H1 (cell line): ENCODE results near the gene DPH5. TPM values are rescaled to one million over a fixed set of nuclear protein-coding genes. Genes with fewer than 3 reads are reported as not detected.

ENCODE experiments used
- CTCF ChIA-PET: fragments of 300-600 bp; sonication (Branson Sonifier 250); formaldehyde crosslinking; loops from one replicate; lab custom pipeline; 2021; ENCODE audit not compliant: partially characterized antibody; lab: Charles Lee
- POLR2A ChIA-PET: fragments of 300-600 bp; sonication (Branson Sonifier 250); formaldehyde crosslinking; loops from one replicate; lab custom pipeline; 2021; ENCODE audit warnings: inconsistent platforms; ENCODE audit not compliant: partially characterized antibody; lab: Charles Lee
- DNase-seq, 2 experiments: peaks; one replicate each; pipeline versions ENCODE4 v3.0.0 to v3.0.0-alpha.2; 2010 to 2022; ENCODE audit warnings: low spot score in 2 of 2, low read depth in 1 of 2, mixed read lengths in 1 of 2
- FAIRE-seq: peaks from 2 replicates; lab custom pipeline; 2011; peaks lifted over from hg19 to GRCh38; lab: Jason Lieb, UNC
- H2AFZ ChIP-seq: 2 replicates; pipeline ENCODE4 v1.8.1; 2012; ENCODE audit warnings: low read length, inconsistent platforms
- H2AK5ac ChIP-seq: 2 replicates; pipeline ENCODE4 v1.6.1; 2013; ENCODE audit warnings: low read depth, low read length
- H2BK120ac ChIP-seq: replicated peaks from 2 replicates; pipeline ENCODE3; 2013; ENCODE audit warnings: low read depth, low read length, inconsistent platforms
- H2BK12ac ChIP-seq: 2 replicates; pipeline ENCODE4 v1.6.1; 2013; ENCODE audit warnings: low read depth, low read length
- H2BK15ac ChIP-seq: 2 replicates; pipeline ENCODE4 v1.6.1; 2013; ENCODE audit warnings: low read length
- H2BK20ac ChIP-seq: 2 replicates; pipeline ENCODE4 v1.6.1; 2013; ENCODE audit warnings: low read length
- H2BK5ac ChIP-seq: 2 replicates; pipeline ENCODE4 v1.6.1; 2013; ENCODE audit warnings: low read depth, low read length
- H3K14ac ChIP-seq: 2 replicates; pipeline ENCODE4 v1.6.1; 2013; ENCODE audit warnings: inconsistent platforms; ENCODE audit not compliant: insufficient read length
- H3K18ac ChIP-seq: 2 replicates; pipeline ENCODE4 v1.6.1; 2013; ENCODE audit warnings: low read length; ENCODE audit errors: extremely low read depth
- H3K23ac ChIP-seq: 2 replicates; pipeline ENCODE4 v1.6.1; 2013; ENCODE audit warnings: inconsistent platforms; ENCODE audit not compliant: insufficient read length
- H3K23me2 ChIP-seq: 2 replicates; pipeline ENCODE4 v1.6.1; 2013; ENCODE audit warnings: low read depth, low read length
- H3K27ac ChIP-seq: 2 replicates; pipeline ENCODE4 v1.6.1; 2011; ENCODE audit warnings: low read depth, low read length, inconsistent platforms
- H3K27me3 ChIP-seq, 4 experiments: replicated peaks in 1 of 4; 1 replicate in 1 of 4; 2 replicates in 3 of 4; pipeline versions ENCODE4 v1.6.1 to v1.8.1; 2011 to 2013; ENCODE audit warnings: low read length in 3 of 4, mild to moderate bottlenecking in 3 of 4, inconsistent platforms in 2 of 4, mixed read lengths in 2 of 4, moderate library complexity in 1 of 4; ENCODE audit not compliant: control insufficient read depth in 3 of 4, insufficient read depth in 3 of 4; ENCODE audit errors: extremely low read depth in 1 of 4
- H3K36me3 ChIP-seq, 4 experiments: 2 replicates each; pipeline versions ENCODE4 v1.6.1 to v1.8.1; 2011 to 2013; ENCODE audit warnings: mild to moderate bottlenecking in 4 of 4, low read length in 3 of 4, moderate library complexity in 2 of 4, control low read depth in 1 of 4, inconsistent platforms in 1 of 4; ENCODE audit not compliant: insufficient read depth in 4 of 4, control insufficient read depth in 2 of 4
- H3K4ac ChIP-seq: replicated peaks from 2 replicates; pipeline ENCODE3; 2013; ENCODE audit warnings: low read length, low read depth, mixed read lengths, inconsistent platforms; ENCODE audit not compliant: insufficient read length
- H3K4me1 ChIP-seq, 4 experiments: replicated peaks in 1 of 4; 1 replicate in 1 of 4; 2 replicates in 3 of 4; pipeline versions ENCODE4 v1.6.1 to v1.8.1; 2011 to 2013; ENCODE audit warnings: low read length in 3 of 4, inconsistent platforms in 2 of 4, mixed read lengths in 1 of 4; ENCODE audit not compliant: insufficient read depth in 4 of 4, control insufficient read depth in 3 of 4
- H3K4me2 ChIP-seq, 2 experiments: 2 replicates each; pipeline versions ENCODE4 v1.6.1 to v1.8.1; 2011 to 2013; ENCODE audit warnings: low read depth in 2 of 2, low read length in 2 of 2, control low read depth in 1 of 2, inconsistent platforms in 1 of 2, mild to moderate bottlenecking in 1 of 2; ENCODE audit not compliant: insufficient read depth in 1 of 2
- H3K4me3 ChIP-seq, 4 experiments: fragments of 200-600, 300-600 bp in 1 of 4; sonication (generic), shearing (Covaris generic), sonication (Bioruptor Twin) in 1 of 4; 2 replicates each; pipeline versions ENCODE4 v1.5.1 to v1.8.1; 2011 to 2016; ENCODE audit warnings: low read length in 4 of 4, low read depth in 3 of 4, control low read depth in 2 of 4, inconsistent platforms in 2 of 4, mild to moderate bottlenecking in 2 of 4, mixed read lengths in 1 of 4, moderate library complexity in 1 of 4; ENCODE audit not compliant: insufficient read depth in 2 of 4; ENCODE audit errors: extremely low read depth in 1 of 4
- H3K56ac ChIP-seq: replicated peaks from 2 replicates; pipeline ENCODE3; 2013; ENCODE audit warnings: low read depth, mild to moderate bottlenecking, mixed read lengths, low read length, inconsistent platforms; ENCODE audit not compliant: insufficient read length
- H3K79me1 ChIP-seq: 2 replicates; pipeline ENCODE4 v1.6.1; 2013; ENCODE audit warnings: low read depth, low read length, control low read depth
- H3K79me2 ChIP-seq, 2 experiments: 2 replicates each; pipeline versions ENCODE4 v1.6.1 to v1.8.1; 2012 to 2013; ENCODE audit warnings: low read length in 2 of 2, mild to moderate bottlenecking in 2 of 2, inconsistent platforms in 1 of 2; ENCODE audit not compliant: insufficient read depth in 2 of 2, control insufficient read depth in 1 of 2
- H3K9ac ChIP-seq, 4 experiments: replicated peaks in 1 of 4; 1 replicate in 1 of 4; 2 replicates in 3 of 4; pipeline versions ENCODE4 v1.6.1 to v1.8.1; 2011 to 2013; ENCODE audit warnings: low read depth in 3 of 4, low read length in 3 of 4, control low read depth in 2 of 4, mild to moderate bottlenecking in 2 of 4, moderate library complexity in 2 of 4, inconsistent platforms in 1 of 4; ENCODE audit errors: extremely low read depth in 1 of 4
- H3K9me3 ChIP-seq, 2 experiments: 2 replicates each; pipeline versions ENCODE4 v1.6.1 to v1.8.1; 2012 to 2013; ENCODE audit warnings: mild to moderate bottlenecking in 2 of 2, moderate library complexity in 2 of 2, control low read depth in 1 of 2, inconsistent platforms in 1 of 2, low read depth in 1 of 2, low read length in 1 of 2, mixed read lengths in 1 of 2; ENCODE audit not compliant: insufficient read depth in 2 of 2
- H4K20me1 ChIP-seq, 2 experiments: replicated peaks in 1 of 2; 2 replicates each; pipeline versions ENCODE3 to v1.8.1; 2011 to 2013; ENCODE audit warnings: inconsistent platforms in 2 of 2, low read length in 2 of 2, mild to moderate bottlenecking in 1 of 2; ENCODE audit not compliant: insufficient read depth in 2 of 2, control insufficient read depth in 1 of 2
- H4K5ac ChIP-seq: 2 replicates; pipeline ENCODE4 v1.6.1; 2013; ENCODE audit warnings: low read length, low read depth, mixed read lengths, inconsistent platforms; ENCODE audit not compliant: insufficient read length
- H4K8ac ChIP-seq: 2 replicates; pipeline ENCODE4 v1.8.0; 2013; ENCODE audit warnings: mild to moderate bottlenecking, moderate library complexity, low read length, inconsistent platforms; ENCODE audit not compliant: insufficient read depth; ENCODE audit errors: extremely low read depth
- H4K91ac ChIP-seq: replicated peaks from 2 replicates; pipeline ENCODE3; 2013; ENCODE audit warnings: low read length, mixed read lengths, inconsistent platforms; ENCODE audit not compliant: insufficient read length
- ATF3 ChIP-seq: IDR thresholded peaks from 2 replicates; pipeline ENCODE4 v1.6.1; 2011; ENCODE audit warnings: low read depth, mild to moderate bottlenecking, low read length; ENCODE audit not compliant: insufficient read depth
- BCL11A ChIP-seq, 2 experiments: IDR thresholded peaks; one replicate each; pipeline ENCODE4 v1.6.1; 2011; ENCODE audit warnings: low read depth in 2 of 2, low read length in 2 of 2, mild to moderate bottlenecking in 2 of 2
- CTBP2 ChIP-seq: IDR thresholded peaks from 2 replicates; pipeline ENCODE4 v1.7.0; 2011; ENCODE audit warnings: borderline replicate concordance, mild to moderate bottlenecking, moderate library complexity, mixed read lengths, low read length; ENCODE audit not compliant: insufficient read depth, insufficient read length
- EGR1 ChIP-seq: IDR thresholded peaks from 2 replicates; pipeline ENCODE4 v1.6.1; 2011; ENCODE audit warnings: low read depth, low read length, borderline replicate concordance
- EP300 ChIP-seq, 2 experiments: IDR thresholded peaks; 1 replicate in 1 of 2; 2 replicates in 1 of 2; pipeline ENCODE4 v1.6.1; 2011 to 2012; ENCODE audit warnings: low read depth in 2 of 2, low read length in 2 of 2, mild to moderate bottlenecking in 2 of 2, borderline replicate concordance in 1 of 2, inconsistent platforms in 1 of 2, moderate library complexity in 1 of 2
- JUN ChIP-seq: IDR thresholded peaks from 2 replicates; pipeline ENCODE4 v1.6.1; 2011; ENCODE audit warnings: low read depth, mild to moderate bottlenecking, improper control_type of control experiment, low read length
- KDM1A ChIP-seq: fragments of 200-600, 300-600 bp; sonication (generic); IDR thresholded peaks from 2 replicates; pipeline ENCODE4 v1.7.1; 2016; ENCODE audit warnings: mild to moderate bottlenecking, low read length, borderline replicate concordance
- USF2 ChIP-seq: IDR thresholded peaks from 2 replicates; pipeline ENCODE4 v1.6.1; 2011; ENCODE audit warnings: low read length, improper control_type of control experiment
- ZNF274 ChIP-seq: IDR thresholded peaks from 2 replicates; pipeline ENCODE4 v1.7.0; 2012; ENCODE audit warnings: low read length, borderline replicate concordance; ENCODE audit errors: extremely low read depth
- polyA plus RNA-seq, 7 experiments: library from polyadenylated mRNA; depleted of rRNA in 3 of 7; stranded (reverse) in 5 of 7; unstranded in 2 of 7; fragments of >200 nt in 5 of 7; fragments of 200-250 nt in 2 of 7; gene quantifications; 1 replicate in 5 of 7; 2 replicates in 1 of 7; 4 replicates in 1 of 7; pipeline versions ENCODE4 v1.2.1 to v1.2.3, GENCODE V29; 2011 to 2013; ENCODE audit warnings: missing spikeins in 2 of 7, mixed read lengths in 2 of 7
- total RNA-seq: library from RNA; stranded (reverse); fragmentation: NEBNext Ultra II Directional; extraction: Animal tissue kit (Norgen Biotek cat#: 25700); gene quantifications from 2 replicates; pipeline ENCODE4 v1.2.1, GENCODE V29; 2021

The DPH5 gene
- total and polyA plus RNA-seq, 2 of the 8 experiments (the other 6 are each of a cell fraction or from before 2014, with no cell fraction given): 67.7 to 106 TPM

GRCh38 chr1:101044259-101044658 is 18.7 kb upstream of the DPH5 start:
- Histone ChIP-seq H4K91ac (no peak overlapping the region), H3K9ac (no peak overlapping the region), H3K9me3 (peaks cover 14 to 24% of the 10 kb centered on the region in 2 experiments), H4K5ac (no peak overlapping the region), H2BK12ac (no peak overlapping the region), H3K4me2 (no peak overlapping the region), H3K56ac (no peak overlapping the region), H3K79me1 (no peaks in the 10 kb centered on the region; the same call in 1 of the 2 replicates), H3K36me3 (peaks cover 0 to 20% (median 7%) of the 10 kb centered on the region in 4 experiments; a peak in 2 of 8 replicates), H3K27ac (no peak overlapping the region), H2BK15ac (no peak overlapping the region), H3K27me3 (no peaks in the 10 kb centered on the region), H3K14ac (no peak overlapping the region), H3K18ac (no peak overlapping the region), H2BK20ac (no peak overlapping the region), H4K20me1 (no peaks in the 10 kb centered on the region), H2AK5ac (no peak overlapping the region), H4K8ac (no peak overlapping the region), H3K23me2 (no peaks in the 10 kb centered on the region; the same call in 1 of the 2 replicates), H3K23ac (no peak overlapping the region), H3K4me1 (no peaks in the 10 kb centered on the region), H3K4me3 (no peak overlapping the region), H3K4ac (no peak overlapping the region), H2BK120ac (no peak overlapping the region), H3K79me2 (no peaks in the 10 kb centered on the region), H2BK5ac (no peak overlapping the region), H2AFZ (no peak overlapping the region)
- ChIA-PET POLR2A (no interaction called here), CTCF (interaction anchor here (1.4 to 1.7 kb wide), 2 partner anchors 11 to 242 kb away, joined by 4 to 5 read pairs; no protein-coding TSS in a partner anchor)
- TF ChIP-seq EP300 (IDR thresholded peaks at IDR 0.05; ENCODE audit: borderline replicate concordance in 1 of 2, low read depth in 2 of 2, low read length in 2 of 2) (no peak), KDM1A (no peak), ATF3 (no peak), CTBP2 (no peak), BCL11A (IDR thresholded peaks at IDR 0.05; ENCODE audit: low read depth in 2 of 2, low read length in 2 of 2) (no peak), JUN (no peak), EGR1 (no peak), USF2 (no peak), ZNF274 (no peak)
- FAIRE-seq: no peak
- DNase-seq: no peak
